Body of pancreas (tissue), 4 donors: ENCODE data around the gene IPO4.

Experiments used
- POLR2A ChIP-seq, 3 donors: fragments of 450-650 bp; IDR thresholded peaks; one replicate each; pipeline ENCODE4 v1.6.1; 2016; ENCODE audit warnings: antibody characterized with exemption in 3 of 3, mild to moderate bottlenecking in 2 of 3
- TF ChIP-seq, protein P1 (sequence below), 7 experiments: fragments of 450-650 bp in 4 of 7; fragments of 200-600 bp in 3 of 7; sonication (generic) in 3 of 7; IDR thresholded peaks; one replicate each; pipeline ENCODE4 v1.5.1; 2016 to 2019; ENCODE audit warnings: antibody characterized with exemption in 7 of 7

DNA sequence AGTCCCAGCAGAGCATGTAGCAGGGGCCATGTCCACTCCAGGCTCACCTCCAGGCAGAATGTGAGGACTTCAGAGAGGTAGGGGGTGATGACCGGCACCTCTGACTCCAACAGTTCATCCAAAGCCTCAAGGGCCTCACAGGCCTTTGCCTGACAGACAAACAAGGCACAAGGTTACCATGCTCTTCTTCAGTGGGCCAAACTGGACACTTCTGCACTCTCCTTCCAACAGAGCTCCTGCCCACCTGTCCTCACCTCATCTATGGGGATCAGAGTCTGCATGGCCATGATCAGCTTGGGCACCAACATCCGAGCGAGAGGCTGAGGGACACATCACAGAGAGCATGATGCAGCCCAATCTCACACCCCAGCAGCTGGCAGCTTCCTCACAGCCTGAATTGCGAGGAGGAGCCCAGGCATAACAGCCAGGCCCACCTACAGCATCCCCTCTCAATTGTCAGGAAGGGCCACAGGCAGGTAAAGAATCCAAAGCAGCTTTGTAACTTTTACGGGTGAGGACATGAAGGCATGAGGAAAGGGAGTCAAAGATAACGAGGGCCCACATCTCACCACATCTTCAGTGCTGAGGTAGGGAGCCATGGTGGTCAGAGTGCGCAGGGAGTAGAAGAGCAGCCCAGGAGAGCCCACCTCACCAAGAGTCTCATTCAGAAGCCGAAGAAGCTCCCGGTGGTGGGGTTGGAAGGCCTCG is 1.6 kb downstream of the IPO4 start:
- TF ChIP-seq, protein P1, sequence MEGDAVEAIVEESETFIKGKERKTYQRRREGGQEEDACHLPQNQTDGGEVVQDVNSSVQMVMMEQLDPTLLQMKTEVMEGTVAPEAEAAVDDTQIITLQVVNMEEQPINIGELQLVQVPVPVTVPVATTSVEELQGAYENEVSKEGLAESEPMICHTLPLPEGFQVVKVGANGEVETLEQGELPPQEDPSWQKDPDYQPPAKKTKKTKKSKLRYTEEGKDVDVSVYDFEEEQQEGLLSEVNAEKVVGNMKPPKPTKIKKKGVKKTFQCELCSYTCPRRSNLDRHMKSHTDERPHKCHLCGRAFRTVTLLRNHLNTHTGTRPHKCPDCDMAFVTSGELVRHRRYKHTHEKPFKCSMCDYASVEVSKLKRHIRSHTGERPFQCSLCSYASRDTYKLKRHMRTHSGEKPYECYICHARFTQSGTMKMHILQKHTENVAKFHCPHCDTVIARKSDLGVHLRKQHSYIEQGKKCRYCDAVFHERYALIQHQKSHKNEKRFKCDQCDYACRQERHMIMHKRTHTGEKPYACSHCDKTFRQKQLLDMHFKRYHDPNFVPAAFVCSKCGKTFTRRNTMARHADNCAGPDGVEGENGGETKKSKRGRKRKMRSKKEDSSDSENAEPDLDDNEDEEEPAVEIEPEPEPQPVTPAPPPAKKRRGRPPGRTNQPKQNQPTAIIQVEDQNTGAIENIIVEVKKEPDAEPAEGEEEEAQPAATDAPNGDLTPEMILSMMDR (IDR thresholded peaks at IDR 0.05) = no peak
- no peak for TF ChIP-seq POLR2A (IDR thresholded peaks at IDR 0.05)
